Tibial nerve (tissue), 4 donors: ENCODE results near the gene CCDC181. TPM values are rescaled to one million over a fixed set of nuclear protein-coding genes. Genes with fewer than 3 reads are reported as not detected.
"Not testable (repeated sequence)": the region's sequence is repeated elsewhere in the genome, so short reads cannot be mapped to it uniquely, and the experiment has no call there.

Experiments used
- DNase-seq, 2 donors: peaks; one replicate each; pipeline ENCODE4 v3.0.0-alpha.2; 2019; ENCODE audit warnings: low spot score in 2 of 2
- H3K27ac ChIP-seq, 4 donors: fragments of 200-600 bp; sonication (generic) in 3 of 4; one replicate each; pipeline ENCODE4 v1.5.1; 2017 to 2019; ENCODE audit warnings: mild to moderate bottlenecking in 1 of 4
- H3K27me3 ChIP-seq, 2 donors: fragments of 200-600 bp; sonication (generic) in 1 of 2; one replicate each; pipeline versions ENCODE4 v1.5.1 to v1.6.0; 2017 to 2019
- H3K36me3 ChIP-seq, 3 donors: fragments of 200-600 bp; sonication (generic); one replicate each; pipeline ENCODE4 v1.5.1; 2018 to 2019
- H3K4me1 ChIP-seq, 4 donors: fragments of 200-600 bp; sonication (generic) in 3 of 4; one replicate each; pipeline ENCODE4 v1.5.1; 2017 to 2019
- H3K4me3 ChIP-seq, 4 donors: fragments of 200-600 bp; sonication (generic) in 3 of 4; one replicate each; pipeline ENCODE4 v1.5.1; 2017 to 2019; ENCODE audit warnings: mild to moderate bottlenecking in 1 of 4, moderate library complexity in 1 of 4
- H3K9me3 ChIP-seq, 4 donors: fragments of 200-600 bp; sonication (generic) in 3 of 4; one replicate each; pipeline ENCODE4 v1.5.1; 2017 to 2019
- EP300 ChIP-seq, 2 donors: sonication (generic); formaldehyde crosslinking; IDR thresholded peaks; one replicate each; pipeline ENCODE4 v1.6.1; 2017; ENCODE audit warnings: antibody characterized with exemption in 2 of 2, mild to moderate bottlenecking in 1 of 2
- POLR2A ChIP-seq, 2 donors: fragments of 450-650 bp; IDR thresholded peaks; one replicate each; pipeline ENCODE4 v1.6.1; 2017; ENCODE audit warnings: antibody characterized with exemption in 2 of 2, mild to moderate bottlenecking in 2 of 2, moderate library complexity in 2 of 2
- WGBS, 2 donors: methylation state at CpG; one replicate each; pipeline ENCODE4 v1.1.5; 2018; 5-methylcytosine and 5-hydroxymethylcytosine counted together
- total RNA-seq, 4 donors: library from RNA; depleted of rRNA; stranded (reverse); fragments of >200 nt; gene quantifications; one replicate each; pipeline ENCODE4 v1.1.0, GENCODE V29; 2016
- TF ChIP-seq, protein P1 (sequence below), 5 experiments: fragments of 200-600 bp in 3 of 5; fragments of 450-650 bp in 2 of 5; sonication (generic) in 3 of 5; IDR thresholded peaks; one replicate each; pipeline ENCODE4 v1.5.1; 2016 to 2019; ENCODE audit warnings: antibody characterized with exemption in 5 of 5, mild to moderate bottlenecking in 3 of 5, moderate library complexity in 2 of 5

CCDC181 gene
- total RNA-seq, 4 donors from 2014 or later: 0.39 to 3.6 (median 1.6) TPM

DNA sequence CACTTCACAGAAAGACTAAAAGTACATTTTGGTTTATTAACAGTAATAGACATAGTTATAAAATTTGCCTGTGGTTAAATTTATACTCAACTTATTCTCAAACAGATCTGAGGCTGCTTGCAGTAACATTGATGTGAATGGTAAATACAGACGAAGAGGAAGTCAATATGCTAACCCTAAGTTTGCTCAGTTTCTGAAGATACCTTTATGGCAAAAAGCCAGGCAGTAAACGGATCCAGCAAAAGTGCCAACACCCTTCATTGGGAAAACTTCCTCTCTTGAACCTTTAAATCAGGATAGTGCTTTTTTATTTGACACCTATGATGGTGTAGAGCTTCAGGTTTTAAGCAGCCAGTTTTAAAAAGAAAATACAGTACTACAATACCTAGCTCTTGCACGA, 16.6 kb upstream of the CCDC181 start:
- DNase-seq: no peak
- Histone ChIP-seq H3K9me3 (no peaks in the 10 kb centered on the region), H3K36me3 (no peaks in the 10 kb centered on the region), H3K27me3 (no peaks in the 10 kb centered on the region), H3K27ac (no peak overlapping the region), H3K4me3 (no peak overlapping the region), H3K4me1 (no peaks in the 10 kb centered on the region)
- no peak for TF ChIP-seq EP300 (IDR thresholded peaks at IDR 0.05)
- TF ChIP-seq, protein P1, sequence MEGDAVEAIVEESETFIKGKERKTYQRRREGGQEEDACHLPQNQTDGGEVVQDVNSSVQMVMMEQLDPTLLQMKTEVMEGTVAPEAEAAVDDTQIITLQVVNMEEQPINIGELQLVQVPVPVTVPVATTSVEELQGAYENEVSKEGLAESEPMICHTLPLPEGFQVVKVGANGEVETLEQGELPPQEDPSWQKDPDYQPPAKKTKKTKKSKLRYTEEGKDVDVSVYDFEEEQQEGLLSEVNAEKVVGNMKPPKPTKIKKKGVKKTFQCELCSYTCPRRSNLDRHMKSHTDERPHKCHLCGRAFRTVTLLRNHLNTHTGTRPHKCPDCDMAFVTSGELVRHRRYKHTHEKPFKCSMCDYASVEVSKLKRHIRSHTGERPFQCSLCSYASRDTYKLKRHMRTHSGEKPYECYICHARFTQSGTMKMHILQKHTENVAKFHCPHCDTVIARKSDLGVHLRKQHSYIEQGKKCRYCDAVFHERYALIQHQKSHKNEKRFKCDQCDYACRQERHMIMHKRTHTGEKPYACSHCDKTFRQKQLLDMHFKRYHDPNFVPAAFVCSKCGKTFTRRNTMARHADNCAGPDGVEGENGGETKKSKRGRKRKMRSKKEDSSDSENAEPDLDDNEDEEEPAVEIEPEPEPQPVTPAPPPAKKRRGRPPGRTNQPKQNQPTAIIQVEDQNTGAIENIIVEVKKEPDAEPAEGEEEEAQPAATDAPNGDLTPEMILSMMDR (IDR thresholded peaks at IDR 0.05): no peak
- 59 to 67% methylated on average over 3 of the region's 3 CpGs for WGBS, 2 donors

- H3K9me3 ChIP-seq: peaks cover 0 to 3% (median 0%) of the 10 kb centered on the region in 4 donors
- 48 to 51% methylated on average over 6 of the region's 6 CpGs for WGBS, 2 donors
- H3K4me3 ChIP-seq: peak overlapping the region in 2 of 4 donors; percentile 45 to 55
- DNase-seq: no peak
- no peak overlapping the region for H3K27ac ChIP-seq
- peaks cover 0 to 8% (median 0%) of the 10 kb centered on the region in 4 donors for H3K4me1 ChIP-seq
- H3K36me3 ChIP-seq: no peaks in the 10 kb centered on the region
- H3K27me3 ChIP-seq: no peaks in the 10 kb centered on the region
- TF ChIP-seq, protein P1 (IDR thresholded peaks at IDR 0.05): no peak
- no peak for TF ChIP-seq POLR2A (IDR thresholded peaks at IDR 0.05)
- TF ChIP-seq EP300 (IDR thresholded peaks at IDR 0.05): no peak
Measured at GRCh38 chr1:169426174-169426705, 1.0 kb downstream of the CCDC181 start.

DNA sequence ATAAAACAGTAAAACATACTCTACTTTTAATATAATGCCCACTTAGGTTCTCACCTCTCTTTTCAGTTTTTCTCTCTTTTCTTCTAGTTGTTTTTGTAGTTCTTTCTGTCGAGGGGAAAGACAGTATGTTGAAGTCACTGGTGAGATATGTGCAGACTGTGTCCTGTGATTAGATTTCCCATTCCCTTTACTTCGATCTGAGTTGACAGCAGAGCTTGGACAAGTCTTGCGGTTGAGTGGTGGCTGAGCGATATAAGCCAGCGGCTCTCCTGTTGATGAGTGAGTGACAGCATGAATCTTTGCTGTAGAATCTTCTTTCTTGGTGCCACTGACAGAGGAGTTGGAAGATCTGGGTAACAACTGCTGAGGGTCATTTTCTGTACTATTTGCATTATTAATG, 6.0 kb downstream of the CCDC181 start:
- no peaks in the 10 kb centered on the region for H3K9me3 ChIP-seq
- H3K4me1 ChIP-seq: peaks cover 0 to 4% (median 0%) of the 10 kb centered on the region in 4 donors
- 89 to 91% methylated on average over 5 of the region's 5 CpGs for WGBS, 2 donors
- no peak overlapping the region for H3K4me3 ChIP-seq
- DNase-seq: no peak
- H3K27me3 ChIP-seq: no peaks in the 10 kb centered on the region
- H3K27ac ChIP-seq: no peak overlapping the region
- TF ChIP-seq, protein P1 (IDR thresholded peaks at IDR 0.05): no peak
- TF ChIP-seq EP300 (IDR thresholded peaks at IDR 0.05) (no peak), POLR2A (IDR thresholded peaks at IDR 0.05) (no peak)
- H3K36me3 ChIP-seq: no peaks in the 10 kb centered on the region

DNA sequence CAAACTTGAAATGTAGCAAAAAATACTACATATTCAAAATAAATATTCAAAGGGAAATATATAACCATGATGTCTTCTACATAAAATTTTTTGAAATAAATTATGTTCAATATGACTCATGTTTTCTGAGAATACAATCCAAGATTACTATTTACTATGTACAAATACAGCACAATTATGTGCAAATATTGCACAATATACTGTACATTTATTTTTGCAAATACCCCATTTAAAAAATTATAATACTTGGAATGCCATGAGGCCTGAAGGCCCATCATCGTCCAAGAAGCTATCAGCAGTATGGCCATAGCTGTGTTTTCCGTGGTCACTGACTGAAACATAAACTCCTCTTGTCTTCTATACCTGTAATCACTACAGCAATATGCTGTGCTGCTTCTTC, 12.3 kb downstream of the CCDC181 start:
- no peaks in the 10 kb centered on the region for H3K4me1 ChIP-seq
- TF ChIP-seq POLR2A (IDR thresholded peaks at IDR 0.05): no peak
- TF ChIP-seq EP300 (IDR thresholded peaks at IDR 0.05): no peak
- TF ChIP-seq, protein P1 (IDR thresholded peaks at IDR 0.05): no peak
- peaks cover 0 to 38% (median 2%) of the 10 kb centered on the region in 4 donors for H3K9me3 ChIP-seq
- no peak overlapping the region for H3K27ac ChIP-seq
- H3K36me3 ChIP-seq: no peaks in the 10 kb centered on the region
- no peak for DNase-seq
- H3K4me3 ChIP-seq: no peak overlapping the region
- H3K27me3 ChIP-seq: no peaks in the 10 kb centered on the region
- WGBS, 2 donors: 88 to 97% methylated on average over 2 of the region's 2 CpGs

GRCh38 chr1:169408340-169408739, 18.9 kb downstream of the CCDC181 start:
- 93 to 95% methylated on average over 5 of the region's 5 CpGs for WGBS, 2 donors
- not testable (repeated sequence) for H3K4me1 ChIP-seq, H3K27me3 ChIP-seq, H3K27ac ChIP-seq, H3K4me3 ChIP-seq, H3K36me3 ChIP-seq, DNase-seq
- H3K9me3 ChIP-seq: peaks cover 0 to 96% (median 13%) of the 10 kb centered on the region in 4 donors

DNA sequence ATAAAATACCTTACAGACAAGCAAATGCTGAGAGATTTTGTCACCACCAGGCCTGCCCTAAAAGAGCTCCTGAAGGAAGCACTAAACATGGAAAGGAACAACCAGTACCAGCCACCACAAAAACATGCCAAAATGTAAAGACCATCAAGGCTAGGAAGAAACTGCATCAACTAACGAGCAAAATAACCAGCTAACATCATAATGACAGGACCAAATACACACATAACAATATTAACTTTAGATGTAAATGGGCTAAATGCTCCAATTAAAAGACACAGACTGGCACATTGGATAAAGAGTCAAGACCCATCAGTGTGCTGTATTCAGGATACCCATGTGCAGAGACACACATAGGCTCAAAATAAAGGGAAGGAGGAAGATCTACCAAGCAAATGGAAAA, 24.7 kb downstream of the CCDC181 start:
- not testable (repeated sequence) for H3K27me3 ChIP-seq, H3K4me3 ChIP-seq, DNase-seq, H3K4me1 ChIP-seq, H3K27ac ChIP-seq
- WGBS, 2 donors: 93% methylated on average over 1 of the region's 1 CpG
- Histone ChIP-seq H3K9me3 (peaks cover 0 to 54% (median 12%) of the 10 kb centered on the region in 4 donors), H3K36me3 (peaks cover 0 to 13% (median 0%) of the 10 kb centered on the region in 3 donors)
